NCI-H2196 (cell line): ENCODE measurements around the gene MYO1D.
A peak's percentile ranks its signal among the peaks of the same experiment; 100 is the strongest.

Experiments used
- DNase-seq: peaks from one replicate; lab custom pipeline; 2025; ENCODE audit not compliant: unreplicated experiment; lab: John Stamatoyannopoulos, UW

The MYO1D gene

DNA sequence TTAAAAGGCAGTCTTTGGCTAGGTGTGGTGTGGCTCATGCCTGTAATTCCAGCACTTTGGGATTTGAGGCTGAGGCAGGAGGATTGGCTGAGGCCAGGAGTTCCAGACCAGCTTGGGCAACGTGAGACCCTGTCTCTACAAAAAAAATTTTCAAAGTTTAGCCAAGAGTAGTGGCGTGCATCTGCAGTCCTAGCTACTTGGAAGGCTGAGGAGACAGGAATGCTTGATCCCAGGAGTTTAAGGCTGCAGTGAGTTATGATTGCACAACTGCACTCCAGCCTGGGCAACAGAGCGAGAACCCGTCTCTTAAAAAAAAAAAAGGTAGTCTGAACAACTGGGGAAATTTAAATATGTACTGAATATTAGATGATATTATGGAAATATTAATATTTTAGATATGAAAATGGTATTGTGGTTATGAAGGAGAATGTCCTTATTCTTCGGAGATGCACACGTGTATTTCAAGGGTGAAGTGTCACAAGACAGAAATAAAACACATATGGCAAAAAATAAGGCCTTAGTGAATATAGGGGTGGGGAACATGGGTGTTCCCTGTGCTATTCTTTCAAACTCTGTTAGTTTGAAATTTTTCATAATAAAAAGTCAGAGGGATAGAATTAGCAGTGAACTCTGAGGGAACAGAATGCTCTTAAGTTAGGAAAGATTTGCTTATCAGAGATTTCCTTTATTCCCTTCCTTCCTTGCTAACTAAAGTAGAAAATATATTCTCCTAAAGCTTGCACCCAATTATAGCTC is 245.4 kb downstream of the MYO1D start:
- no peak for DNase-seq

DNA sequence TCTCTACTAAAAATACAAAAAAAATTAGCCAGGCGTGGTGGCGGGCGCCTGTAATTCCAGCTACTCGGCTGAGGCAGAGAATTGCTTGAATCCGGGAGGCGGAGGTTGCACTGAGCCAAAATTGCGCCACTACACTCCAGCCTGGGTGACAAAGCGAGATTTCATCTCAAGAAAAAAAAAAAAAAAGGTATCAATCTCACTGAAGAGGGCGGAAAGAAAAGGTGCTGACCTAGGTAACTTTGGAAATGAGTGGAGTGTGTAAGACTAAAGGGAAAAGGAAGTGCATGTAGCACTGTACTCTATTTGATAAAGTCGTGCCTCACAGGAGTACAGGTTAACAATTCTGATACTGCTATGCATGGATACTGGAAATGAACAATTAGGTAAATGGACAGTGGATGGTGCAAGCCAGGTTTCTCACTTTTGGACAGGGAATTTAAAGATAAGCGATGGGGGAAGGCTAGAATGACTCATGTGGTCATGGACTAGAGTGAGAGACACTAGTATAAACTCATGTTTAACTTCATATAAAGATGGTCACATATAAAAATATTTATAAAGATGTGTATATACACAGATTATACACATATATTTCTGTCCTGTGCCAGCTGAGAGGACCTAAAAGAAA is 247.2 kb downstream of the MYO1D start:
- no peak for DNase-seq

DNA sequence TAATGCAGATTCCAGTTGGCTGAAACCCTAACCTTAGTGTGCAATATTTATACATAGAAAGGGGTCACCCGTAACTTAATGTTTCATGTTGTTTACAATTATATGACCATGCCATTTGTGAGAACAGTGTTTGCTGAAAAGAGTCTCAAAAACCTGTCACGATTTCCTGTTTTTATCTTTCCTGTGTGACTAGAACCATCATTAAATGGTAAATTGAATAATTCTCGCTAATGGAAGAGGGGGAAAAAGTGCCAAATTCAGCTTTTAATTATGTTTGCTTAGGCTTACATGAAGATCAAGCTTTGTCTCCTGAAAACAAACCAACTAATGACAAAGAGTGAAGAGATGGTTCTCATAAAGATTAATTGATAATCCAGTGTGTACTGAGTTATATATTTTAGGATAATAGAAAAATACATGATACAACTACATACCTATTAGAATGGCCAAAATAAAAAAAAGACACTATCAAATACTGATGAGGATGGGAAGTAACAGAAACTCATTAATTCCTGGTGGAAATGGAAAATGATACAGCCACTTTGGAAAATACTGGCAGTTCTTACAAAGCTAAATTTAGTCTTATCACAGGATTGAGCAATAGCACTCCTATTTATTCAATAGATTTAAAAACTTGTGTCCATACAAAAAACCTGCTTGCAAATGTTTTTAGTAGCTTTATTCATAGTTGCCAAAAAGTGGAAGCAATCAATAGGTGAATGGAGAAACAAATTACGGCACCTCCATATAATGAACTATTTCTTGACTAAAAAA is 248.5 kb downstream of the MYO1D start:
- DNase-seq, result no peak

DNA sequence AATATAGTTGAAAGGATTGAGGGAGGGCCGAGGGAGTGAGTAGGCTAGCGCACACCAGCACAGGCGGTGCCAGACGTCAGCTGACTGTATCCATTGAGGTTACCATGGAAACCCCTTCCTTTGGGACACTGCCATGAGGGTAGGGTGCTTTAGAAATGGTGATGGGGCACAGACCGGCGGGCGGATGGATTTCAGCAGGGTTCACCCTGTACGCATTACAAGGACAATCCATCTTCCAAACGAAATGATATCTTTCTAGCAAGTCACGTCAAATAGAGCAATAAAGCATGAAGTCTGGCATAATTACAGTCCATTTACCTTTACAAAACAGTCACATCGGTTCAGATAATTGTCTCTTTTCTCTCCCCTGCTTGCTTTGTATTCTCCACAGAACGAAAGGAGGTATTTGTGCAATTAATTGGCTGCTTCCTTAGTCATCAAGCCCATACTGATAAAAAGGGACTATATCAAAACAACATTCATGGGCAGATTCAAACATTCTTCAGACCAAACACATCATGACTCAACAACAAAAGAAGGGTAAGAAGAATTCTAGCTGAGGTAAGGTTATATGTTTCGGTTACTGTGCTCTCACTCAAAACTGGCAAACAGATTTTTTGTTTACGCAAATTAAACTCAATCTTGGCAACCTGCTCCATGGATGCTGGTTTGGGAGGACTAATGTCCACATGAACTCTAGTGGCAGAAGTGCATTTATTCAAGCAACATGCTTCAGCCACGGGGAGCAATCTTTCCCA is 249.5 kb downstream of the MYO1D start:
- DNase-seq, result peak; percentile 51

DNA sequence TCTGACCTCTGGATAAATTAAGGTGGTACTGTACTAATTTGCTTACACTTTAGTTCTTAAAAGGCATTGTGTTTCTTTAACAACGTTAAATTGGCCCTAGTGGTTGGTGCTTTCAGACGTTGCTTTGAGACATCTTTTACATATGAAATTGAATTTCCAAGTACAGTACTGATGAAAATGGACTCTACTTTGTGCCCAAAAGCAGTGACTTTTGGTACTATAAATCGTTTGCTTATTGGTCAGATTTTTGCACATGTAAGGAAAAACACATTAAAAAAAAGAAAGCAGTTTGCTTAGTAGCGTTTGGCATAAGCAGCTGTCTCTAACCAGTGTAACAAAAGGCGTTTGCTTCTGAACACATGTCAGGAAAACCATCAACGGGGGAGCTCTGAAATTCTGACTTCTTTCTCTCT is 250.5 kb downstream of the MYO1D start:
- no peak for DNase-seq

DNA sequence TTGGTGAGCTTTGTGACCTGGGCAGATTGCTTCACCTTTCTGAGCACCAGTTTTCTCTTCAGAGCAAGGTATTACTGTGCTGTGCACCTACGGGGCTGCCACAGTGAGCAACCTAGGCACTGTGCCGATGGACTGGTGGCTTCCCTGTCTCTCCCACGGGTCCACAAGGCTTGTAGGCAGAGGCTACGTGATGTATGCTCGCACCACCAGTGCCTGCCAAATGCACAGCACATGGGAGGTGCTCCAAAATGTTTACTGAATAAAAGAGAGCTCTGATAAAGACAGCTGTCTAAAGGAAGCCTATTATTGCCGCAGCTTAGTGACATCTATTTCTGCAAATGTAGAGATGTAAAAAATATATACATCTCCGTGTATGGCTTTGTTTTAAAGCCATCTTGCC is 251.0 kb downstream of the MYO1D start:
- DNase-seq, result peak; percentile 4

DNA sequence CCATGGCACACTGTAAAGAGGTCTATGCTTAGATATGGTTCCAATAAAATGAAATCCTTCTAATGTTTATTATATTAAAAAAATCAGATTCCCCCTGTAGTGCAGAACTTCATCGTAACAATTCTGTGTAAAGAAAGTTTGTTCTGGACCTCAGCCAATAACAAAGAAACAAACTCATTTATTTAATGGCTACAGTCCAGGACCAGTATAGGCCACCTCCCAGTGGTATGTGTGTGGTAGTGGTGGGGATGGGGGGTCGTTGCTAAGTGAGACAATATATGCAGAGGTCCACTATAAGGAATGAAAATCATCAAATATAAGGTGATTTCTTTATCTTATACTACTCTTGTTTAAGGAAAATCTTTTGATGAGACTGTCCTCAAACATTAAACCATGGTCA is 253.7 kb downstream of the MYO1D start:
- DNase-seq, result no peak

DNA sequence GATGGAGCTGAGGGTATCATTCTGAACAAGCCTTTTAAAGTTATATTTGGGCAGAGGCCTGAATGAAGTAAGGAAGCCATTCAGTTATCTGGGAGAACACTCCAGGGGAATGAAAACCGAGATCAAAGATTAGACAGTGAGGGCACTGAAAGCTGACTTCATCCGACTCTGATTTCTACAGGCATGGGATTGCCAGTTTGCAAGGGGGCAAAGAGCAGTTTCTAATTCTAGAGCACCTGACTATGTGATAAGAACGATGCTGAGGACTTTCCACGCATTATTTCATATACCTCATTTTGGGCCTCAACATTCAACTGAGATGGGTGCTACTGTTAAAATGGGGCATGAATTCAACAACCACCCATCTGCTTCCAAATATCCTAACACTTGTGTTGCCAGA is 254.4 kb downstream of the MYO1D start:
- DNase-seq, result no peak

DNA sequence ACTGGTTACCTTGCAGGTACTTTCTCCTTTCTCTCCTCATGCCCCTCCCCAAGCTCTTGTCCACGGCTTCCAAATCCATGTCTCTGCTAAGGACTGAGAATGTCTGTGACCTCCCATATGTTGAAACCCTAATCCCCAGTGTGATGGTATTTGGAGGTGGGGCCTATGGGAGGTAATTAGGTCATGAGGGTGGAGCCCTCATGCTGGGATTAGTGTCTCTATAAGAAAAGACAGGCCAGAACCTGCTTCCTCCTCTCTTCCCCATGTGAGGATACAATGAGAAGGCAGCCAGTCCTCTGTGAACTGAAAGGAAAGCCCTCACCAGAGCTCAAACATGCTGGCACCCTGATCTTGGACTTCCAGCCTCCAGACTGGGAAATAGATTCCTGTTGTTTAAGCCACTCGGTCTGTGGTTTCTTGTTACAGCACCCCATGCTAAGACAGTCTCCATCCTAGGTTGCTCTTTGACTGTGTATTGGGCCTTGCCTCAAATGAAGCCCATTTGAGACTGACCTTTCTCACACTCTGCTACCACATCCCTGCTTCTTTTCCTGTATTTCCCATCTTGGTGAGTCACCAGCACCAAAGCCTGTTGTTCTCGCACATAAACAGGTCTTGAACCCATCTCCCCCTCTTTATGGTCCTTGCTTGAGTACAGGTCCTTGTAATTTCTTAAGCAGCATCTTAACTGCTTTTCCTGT is 255.2 kb downstream of the MYO1D start:
- no peak for DNase-seq

DNA sequence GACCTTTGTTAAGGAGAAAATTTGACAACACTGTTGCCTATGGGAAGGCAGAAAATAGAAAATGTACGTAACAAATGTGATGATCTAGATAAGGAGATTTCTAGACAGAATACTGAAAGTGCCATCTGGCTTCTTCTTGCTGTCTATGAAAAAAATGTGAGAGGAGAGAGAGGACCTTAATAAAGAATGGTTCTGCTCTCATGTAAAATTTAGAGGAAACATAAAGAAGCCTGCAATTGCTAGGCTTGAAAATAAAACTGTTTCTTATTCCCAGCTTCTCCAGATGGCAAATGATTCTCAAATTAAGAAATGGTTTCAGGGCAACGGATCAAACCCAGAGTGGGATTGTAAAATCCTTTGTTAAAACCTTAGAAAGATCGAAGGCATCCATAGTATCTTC is 261.6 kb downstream of the MYO1D start:
- DNase-seq, result no peak

DNA sequence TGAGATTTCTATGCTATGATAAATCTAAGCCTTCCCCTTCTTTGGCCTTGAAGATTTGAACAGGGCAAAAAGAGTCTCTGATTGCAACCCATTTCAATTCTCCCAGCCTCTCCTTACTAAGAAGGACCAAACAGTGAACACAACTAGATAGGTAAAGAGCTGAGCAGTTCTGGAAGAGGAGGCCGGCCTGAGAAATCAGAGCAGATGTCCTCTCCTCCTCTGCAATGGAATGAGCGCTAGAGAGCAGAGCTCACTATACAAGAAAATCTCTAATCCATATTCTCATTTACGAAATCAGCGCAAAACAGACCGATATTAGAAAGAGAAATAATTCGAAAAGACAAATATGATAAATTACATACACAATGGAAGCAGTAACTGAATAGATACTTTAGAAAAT is 266.0 kb downstream of the MYO1D start:
- no peak for DNase-seq

DNA sequence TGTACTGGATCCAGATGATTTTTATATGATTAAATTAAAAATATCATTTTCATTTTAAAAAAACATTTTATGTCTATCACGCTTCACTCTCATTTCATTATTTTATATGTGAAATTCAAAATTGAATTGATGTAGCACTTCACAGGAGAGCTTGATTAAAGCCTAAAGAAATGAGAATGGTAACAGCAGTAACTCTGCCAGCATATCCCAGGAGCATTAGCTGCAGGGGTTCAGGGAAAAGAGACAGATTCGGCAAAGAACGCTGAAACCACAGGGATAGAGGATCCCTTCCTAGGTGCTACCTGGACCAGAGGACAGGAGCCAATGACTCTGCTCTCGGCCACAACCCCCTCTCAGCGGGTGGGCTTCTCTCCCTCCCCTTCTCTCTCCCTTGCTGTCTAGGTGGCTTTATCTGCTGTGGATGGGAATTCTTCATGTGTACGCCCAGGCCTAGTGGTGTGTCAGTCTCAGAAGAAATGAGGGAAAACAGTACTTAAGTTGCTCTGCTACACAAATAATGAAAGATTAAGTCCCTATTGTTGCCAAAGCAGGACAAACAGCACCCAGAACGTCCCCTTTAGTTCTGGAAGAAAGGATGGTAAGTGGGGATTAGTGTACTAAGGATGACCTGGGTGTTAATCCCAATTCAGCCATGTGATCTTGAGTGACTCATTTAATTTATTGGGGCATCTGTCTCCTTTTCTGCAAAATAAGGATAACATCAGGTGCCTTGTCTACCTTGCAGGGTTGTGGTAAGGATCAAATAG is 266.9 kb downstream of the MYO1D start:
- DNase-seq, result no peak

DNA sequence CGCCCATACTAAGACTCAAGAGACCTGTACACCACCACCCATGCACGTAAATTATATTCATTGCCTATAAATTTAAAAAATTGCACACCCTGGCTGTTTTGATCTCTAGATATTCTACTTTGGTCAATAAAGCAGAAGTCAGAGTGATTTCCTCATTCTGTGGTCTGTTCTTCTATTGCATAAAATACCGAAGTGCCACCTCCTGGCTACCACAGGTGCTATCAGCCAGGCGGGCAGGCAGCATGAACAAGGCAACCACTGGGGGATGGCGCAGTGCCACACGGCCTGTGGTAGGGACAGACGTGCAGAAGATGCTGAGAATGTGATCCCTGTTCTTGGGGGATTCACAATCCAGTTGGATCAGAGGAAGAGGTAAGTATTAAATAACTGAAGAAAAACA is 267.8 kb downstream of the MYO1D start:
- DNase-seq, result peak; percentile 21

DNA sequence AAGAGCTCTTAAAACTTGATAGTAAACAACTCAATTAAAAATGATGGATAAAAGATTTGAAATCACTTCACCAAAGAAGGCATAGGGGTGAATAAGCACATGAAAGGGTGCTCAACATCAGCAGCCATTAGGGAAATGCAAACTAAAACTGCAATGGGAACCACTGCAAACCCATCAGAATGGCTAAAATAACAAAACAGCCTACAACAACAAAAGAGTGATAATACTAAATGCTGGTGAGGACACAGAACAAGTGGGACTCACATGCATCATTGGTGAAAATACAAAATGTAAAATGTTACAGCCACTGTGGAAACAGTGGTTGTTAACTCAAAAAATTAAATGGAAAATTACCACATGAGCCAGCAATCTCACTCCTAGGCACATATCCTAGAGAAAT is 268.7 kb downstream of the MYO1D start:
- DNase-seq, result no peak

DNA sequence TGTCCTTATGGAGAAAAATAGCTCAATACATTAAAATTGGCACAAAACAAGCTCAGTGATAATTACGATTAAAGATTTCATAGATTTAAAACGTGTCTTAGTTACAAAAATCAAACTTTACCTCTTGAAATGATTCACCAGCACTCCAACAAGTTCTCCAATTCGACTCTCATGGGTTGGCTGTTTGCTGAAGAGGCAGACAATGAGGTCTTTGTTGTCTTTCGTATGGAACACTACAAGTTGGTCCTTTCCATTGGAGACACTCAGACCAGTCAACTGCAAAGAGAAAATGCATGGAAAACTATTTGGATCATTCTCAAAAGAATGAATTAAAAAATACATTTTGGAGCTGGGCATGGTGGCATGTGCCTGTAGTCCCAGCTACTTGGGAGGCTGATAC is 272.0 kb downstream of the MYO1D start:
- no peak for DNase-seq

DNA sequence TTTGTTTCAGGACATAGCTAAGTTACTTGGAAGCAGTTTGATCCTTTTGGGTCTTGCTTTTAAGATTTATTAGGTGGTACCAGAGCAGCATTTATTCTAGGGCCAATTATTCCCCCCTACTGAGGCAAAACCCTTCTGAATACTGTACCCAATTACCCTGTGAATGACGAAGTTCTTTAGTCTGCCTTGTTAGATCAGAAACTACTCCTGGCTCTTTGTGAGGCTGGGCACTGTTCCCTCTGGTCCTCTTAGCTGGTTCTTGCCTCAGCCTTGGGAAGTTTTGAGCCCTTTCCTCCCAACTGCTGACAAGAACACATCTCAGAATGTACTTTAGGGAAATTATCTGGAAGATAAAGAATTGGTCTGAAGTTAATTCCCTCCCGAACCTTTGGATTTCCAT is 274.5 kb downstream of the MYO1D start:
- DNase-seq, result no peak

DNA sequence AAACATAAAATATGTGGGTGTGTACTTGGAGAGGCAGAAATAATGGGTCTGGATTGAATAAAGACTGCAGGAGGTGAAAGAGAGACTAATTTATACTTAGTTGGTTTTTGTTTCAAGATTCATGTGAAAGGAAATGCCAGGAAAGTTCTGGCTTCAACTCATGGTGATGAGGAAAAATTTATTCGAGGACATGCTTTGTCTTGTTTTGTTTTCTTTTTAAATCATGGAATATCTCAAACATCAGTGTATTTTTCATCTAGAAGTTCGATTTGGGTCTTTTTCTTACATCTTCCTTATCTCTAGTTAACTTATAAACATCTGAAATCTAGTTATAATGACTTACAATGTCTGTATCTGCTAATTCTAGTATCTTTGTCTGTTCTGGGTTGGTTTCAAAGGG is 275.1 kb downstream of the MYO1D start:
- no peak for DNase-seq

DNA sequence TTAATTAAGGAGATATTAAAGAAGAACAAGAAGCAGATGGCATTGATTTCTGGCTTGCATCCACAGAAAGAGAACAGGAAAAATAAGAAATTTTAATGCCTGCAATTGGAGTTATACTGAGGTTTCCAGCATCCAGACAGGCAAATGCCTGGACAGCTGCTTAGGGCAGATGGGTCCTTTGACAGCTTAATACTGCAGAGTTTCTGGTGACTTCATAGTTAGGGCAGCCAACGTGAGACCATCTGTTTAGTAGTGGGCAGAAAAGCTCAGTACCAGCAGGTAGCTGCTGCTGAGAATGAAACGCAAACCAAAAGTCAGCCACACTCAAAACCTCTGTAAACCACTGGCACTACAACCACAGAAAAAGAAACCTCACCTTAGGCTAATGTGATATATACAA is 280.3 kb downstream of the MYO1D start:
- no peak for DNase-seq

DNA sequence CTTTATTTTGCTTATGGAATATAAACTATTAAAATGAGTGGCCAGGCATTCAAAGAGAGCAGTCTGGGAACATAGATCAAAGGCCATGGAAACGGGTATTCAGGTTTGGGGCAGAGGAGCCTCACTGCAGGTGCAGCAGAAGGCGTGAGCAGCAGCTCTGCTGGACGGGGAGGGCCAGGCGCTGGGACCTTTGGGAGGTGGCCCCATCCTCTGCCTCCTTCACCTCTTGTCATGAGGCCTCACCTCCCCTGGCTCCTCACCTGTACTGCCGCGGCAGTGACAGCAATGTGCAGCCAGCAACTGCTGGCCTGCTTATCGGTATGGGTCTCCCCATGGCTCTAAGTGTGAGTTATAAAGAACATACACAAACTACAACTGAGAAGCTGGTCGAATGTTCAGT is 280.7 kb downstream of the MYO1D start:
- no peak for DNase-seq

DNA sequence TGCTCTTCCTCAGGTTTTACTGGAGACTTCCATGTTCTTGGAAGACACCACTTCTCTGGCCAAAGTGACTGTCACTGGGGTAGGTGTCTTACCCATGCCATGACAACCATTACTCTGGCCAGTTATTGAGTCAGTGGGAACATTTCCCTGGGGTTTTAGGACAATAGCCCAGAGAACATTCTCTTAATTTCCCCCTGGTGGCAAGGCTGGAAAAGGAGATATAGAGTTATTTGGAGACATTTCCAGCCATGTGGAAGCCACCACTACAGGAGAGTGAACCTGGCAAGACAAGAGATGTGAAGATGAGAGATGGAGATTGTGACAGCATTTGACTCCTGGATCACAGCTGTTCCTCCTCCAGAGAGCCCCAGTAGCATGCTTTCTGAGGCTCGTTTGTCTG is 283.9 kb downstream of the MYO1D start:
- no peak for DNase-seq
